Keratinocyte (primary cell): ENCODE measurements around the gene RPS27L. TPM values are rescaled to one million over a fixed set of nuclear protein-coding genes. Genes with fewer than 3 reads are reported as not detected.

Source experiments
- DNase-seq: peaks from one replicate; pipeline ENCODE4 v3.0.0-alpha.2; 2011; ENCODE audit warnings: low read depth, missing footprints, low spot score
- FAIRE-seq: peaks from 2 replicates; lab custom pipeline; 2011; peaks lifted over from hg19 to GRCh38; lab: Jason Lieb, UNC
- H2AFZ ChIP-seq: 2 replicates; pipeline ENCODE4 v1.6.0; 2012; ENCODE audit warnings: low read length, control low read depth, inconsistent platforms; ENCODE audit not compliant: control insufficient read depth
- H3K27ac ChIP-seq: 2 replicates; pipeline ENCODE4 v1.5.1; 2011; ENCODE audit warnings: low read length; ENCODE audit not compliant: control insufficient read depth, insufficient read depth
- H3K27me3 ChIP-seq: 3 replicates; pipeline ENCODE4 v1.6.0; 2011; ENCODE audit warnings: low read length; ENCODE audit not compliant: control insufficient read depth, insufficient read depth; ENCODE audit errors: extremely low read depth
- H3K36me3 ChIP-seq, 2 experiments: 2 replicates in 1 of 2; 3 replicates in 1 of 2; pipeline ENCODE4 v1.5.1; 2011; ENCODE audit warnings: low read length in 2 of 2, mild to moderate bottlenecking in 1 of 2; ENCODE audit not compliant: control insufficient read depth in 2 of 2, insufficient read depth in 2 of 2; ENCODE audit errors: extremely low read depth in 1 of 2
- H3K4me1 ChIP-seq: 3 replicates; pipeline ENCODE4 v1.5.1; 2011; ENCODE audit warnings: low read length; ENCODE audit not compliant: control insufficient read depth, insufficient read depth; ENCODE audit errors: extremely low read depth
- H3K4me2 ChIP-seq: 3 replicates; pipeline ENCODE4 v1.6.0; 2011; ENCODE audit warnings: low read depth, low read length; ENCODE audit not compliant: control insufficient read depth, insufficient read depth; ENCODE audit errors: extremely low read depth
- H3K4me3 ChIP-seq, 3 experiments: fragments of 200-600 bp in 1 of 3; sonication (generic) in 1 of 3; 2 replicates in 2 of 3; 3 replicates in 1 of 3; pipeline ENCODE4 v1.5.1; 2011 to 2016; ENCODE audit warnings: low read length in 3 of 3, mild to moderate bottlenecking in 3 of 3, control low read depth in 2 of 3, inconsistent platforms in 1 of 3, low read depth in 1 of 3, mixed read lengths in 1 of 3, mixed run types in 1 of 3, moderate library complexity in 1 of 3; ENCODE audit not compliant: control insufficient read depth in 2 of 3, insufficient read depth in 2 of 3; ENCODE audit errors: extremely low read depth in 1 of 3
- H3K79me2 ChIP-seq: 2 replicates; pipeline ENCODE4 v1.6.0; 2012; ENCODE audit warnings: low read length; ENCODE audit not compliant: control insufficient read depth, insufficient read depth
- H3K9ac ChIP-seq: 3 replicates; pipeline ENCODE4 v1.6.0; 2011; ENCODE audit warnings: low read length; ENCODE audit not compliant: control insufficient read depth, insufficient read depth; ENCODE audit errors: extremely low read depth
- H3K9me1 ChIP-seq: 3 replicates; pipeline ENCODE4 v1.6.0; 2011; ENCODE audit warnings: low read length; ENCODE audit not compliant: control insufficient read depth, insufficient read depth; ENCODE audit errors: extremely low read depth
- H3K9me3 ChIP-seq: 2 replicates; pipeline ENCODE4 v1.5.1; 2012; ENCODE audit warnings: low read depth, low read length; ENCODE audit not compliant: control insufficient read depth
- H4K20me1 ChIP-seq: 3 replicates; pipeline ENCODE4 v1.6.0; 2011; ENCODE audit warnings: low read length; ENCODE audit not compliant: control insufficient read depth, insufficient read depth; ENCODE audit errors: extremely low read depth
- EZH2 ChIP-seq: IDR thresholded peaks from one replicate; pipeline ENCODE4 v1.6.1; 2012; ENCODE audit warnings: inconsistent platforms, mild to moderate bottlenecking, low read length, moderate library complexity
- dilution Hi-C: fragments of 300-500 bp; cut with MboI; formaldehyde crosslinking; loops from one replicate; pipeline ENCODE4 v1.7.0; 2020; ENCODE audit warnings: low sequenced_read_pairs; ENCODE audit not compliant: extremely low pct_ligation_motif_present
- polyA plus RNA-seq, 5 experiments: library from polyadenylated mRNA; depleted of rRNA in 3 of 5; stranded (reverse) in 3 of 5; stranded (forward) in 1 of 5; unstranded in 1 of 5; fragments of >200 nt; gene quantifications; 1 replicate in 1 of 5; 2 replicates in 3 of 5; 3 replicates in 1 of 5; pipeline versions ENCODE4 v1.2.1 to v1.2.3, GENCODE V29; 2011 to 2012; ENCODE audit warnings: missing spikeins in 2 of 5, low read depth in 1 of 5, low replicate concordance in 1 of 5
- TF ChIP-seq, protein P1 (sequence below), 3 experiments: IDR thresholded peaks in 1 of 3; conservative IDR thresholded peaks in 1 of 3; optimal IDR thresholded peaks in 1 of 3; 2 replicates in 2 of 3; 3 replicates in 1 of 3; pipeline versions ENCODE3 to v1.5.1; 2011; ENCODE audit warnings: low read length in 3 of 3, mild to moderate bottlenecking in 3 of 3, moderate library complexity in 2 of 3, control low read depth in 1 of 3, inconsistent platforms in 1 of 3; ENCODE audit not compliant: insufficient read depth in 2 of 3; ENCODE audit errors: extremely low read depth in 1 of 3

Gene RPS27L
- polyA plus RNA-seq, 1 donor (not counting 4 experiments of a cell fraction or from before 2014, with no cell fraction given), result 208 TPM

DNA sequence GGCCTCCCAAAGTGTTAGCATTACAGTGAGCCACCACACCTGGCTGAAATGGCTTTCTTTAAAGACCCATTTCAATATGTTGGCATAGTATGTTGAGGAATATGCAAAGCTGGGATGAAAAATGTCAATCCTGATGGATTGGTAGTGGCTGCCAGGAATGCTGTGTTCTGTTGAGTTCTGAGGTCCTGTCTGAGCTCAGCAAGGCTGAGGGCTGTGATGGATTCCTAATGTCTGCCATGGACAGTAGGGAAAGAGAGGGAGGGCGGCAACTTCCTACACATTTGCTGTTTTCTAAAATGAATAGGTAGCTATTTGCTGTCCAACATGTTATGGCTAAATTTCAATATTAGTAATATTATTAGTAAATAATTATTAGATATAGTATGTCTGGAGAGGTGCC, 40.3 kb upstream of the RPS27L start:
- no peak overlapping the region for H3K4me2 ChIP-seq
- no peaks in the 10 kb centered on the region for H3K9me3 ChIP-seq
- no peak overlapping the region for H3K27ac ChIP-seq
- no peaks in the 10 kb centered on the region for H3K9me1 ChIP-seq
- peaks cover 0 to 1% of the 10 kb centered on the region in 2 experiments for H3K36me3 ChIP-seq
- peaks cover 52% of the 10 kb centered on the region for H3K79me2 ChIP-seq
- peaks cover 3% of the 10 kb centered on the region for H3K4me1 ChIP-seq
- FAIRE-seq, result no peak
- DNase-seq, result no peak
- TF ChIP-seq, protein P1, sequence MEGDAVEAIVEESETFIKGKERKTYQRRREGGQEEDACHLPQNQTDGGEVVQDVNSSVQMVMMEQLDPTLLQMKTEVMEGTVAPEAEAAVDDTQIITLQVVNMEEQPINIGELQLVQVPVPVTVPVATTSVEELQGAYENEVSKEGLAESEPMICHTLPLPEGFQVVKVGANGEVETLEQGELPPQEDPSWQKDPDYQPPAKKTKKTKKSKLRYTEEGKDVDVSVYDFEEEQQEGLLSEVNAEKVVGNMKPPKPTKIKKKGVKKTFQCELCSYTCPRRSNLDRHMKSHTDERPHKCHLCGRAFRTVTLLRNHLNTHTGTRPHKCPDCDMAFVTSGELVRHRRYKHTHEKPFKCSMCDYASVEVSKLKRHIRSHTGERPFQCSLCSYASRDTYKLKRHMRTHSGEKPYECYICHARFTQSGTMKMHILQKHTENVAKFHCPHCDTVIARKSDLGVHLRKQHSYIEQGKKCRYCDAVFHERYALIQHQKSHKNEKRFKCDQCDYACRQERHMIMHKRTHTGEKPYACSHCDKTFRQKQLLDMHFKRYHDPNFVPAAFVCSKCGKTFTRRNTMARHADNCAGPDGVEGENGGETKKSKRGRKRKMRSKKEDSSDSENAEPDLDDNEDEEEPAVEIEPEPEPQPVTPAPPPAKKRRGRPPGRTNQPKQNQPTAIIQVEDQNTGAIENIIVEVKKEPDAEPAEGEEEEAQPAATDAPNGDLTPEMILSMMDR (optimal IDR thresholded peaks at IDR 0.05 in 1 of 3, IDR thresholded peaks at IDR 0.05 in 1 of 3, conservative IDR thresholded peaks at IDR 0.05 in 1 of 3; ENCODE audit: extremely low read depth in 1 of 3, insufficient read depth in 2 of 3, low read length in 3 of 3), result no peak
- no peak for TF ChIP-seq EZH2
- H3K9ac ChIP-seq, result no peak overlapping the region
- H3K27me3 ChIP-seq, result no peaks in the 10 kb centered on the region
- dilution Hi-C loops, result no loop called here
- no peak overlapping the region for H3K4me3 ChIP-seq
- H4K20me1 ChIP-seq, result no peaks in the 10 kb centered on the region
- H2AFZ ChIP-seq, result no peak overlapping the region

DNA sequence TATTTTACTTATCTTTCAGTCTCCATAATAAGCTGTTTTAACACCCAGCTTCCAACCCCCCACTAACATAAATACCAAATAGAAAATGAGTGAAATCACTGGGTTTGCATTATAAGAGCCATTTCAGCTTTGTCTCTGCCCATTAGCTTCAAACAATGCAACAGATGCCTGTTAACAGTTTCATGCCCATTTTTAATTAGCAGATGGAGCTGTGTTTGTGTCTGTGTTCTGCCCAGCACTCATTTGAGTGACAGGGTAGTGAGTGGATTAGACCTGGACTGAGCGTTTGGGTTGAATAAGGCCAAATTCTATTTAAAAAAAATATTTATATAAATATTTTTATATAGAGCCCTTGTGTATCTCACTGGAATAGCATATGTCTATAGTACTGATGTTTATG, 39.6 kb upstream of the RPS27L start:
- no peak overlapping the region for H3K4me2 ChIP-seq
- no peak for FAIRE-seq
- H3K9me3 ChIP-seq, result no peaks in the 10 kb centered on the region
- no peak overlapping the region for H3K9ac ChIP-seq
- no peaks in the 10 kb centered on the region for H4K20me1 ChIP-seq
- H3K9me1 ChIP-seq, result no peaks in the 10 kb centered on the region
- H3K27ac ChIP-seq, result no peak overlapping the region
- no peak for TF ChIP-seq EZH2
- TF ChIP-seq, protein P1 (optimal IDR thresholded peaks at IDR 0.05 in 1 of 3, IDR thresholded peaks at IDR 0.05 in 1 of 3, conservative IDR thresholded peaks at IDR 0.05 in 1 of 3; ENCODE audit: extremely low read depth in 1 of 3, insufficient read depth in 2 of 3, low read length in 3 of 3), result no peak
- no peak overlapping the region for H2AFZ ChIP-seq
- H3K36me3 ChIP-seq, result peaks cover 0 to 1% of the 10 kb centered on the region in 2 experiments
- no peak overlapping the region for H3K4me3 ChIP-seq
- dilution Hi-C loops, result no loop called here
- H3K4me1 ChIP-seq, result peaks cover 8% of the 10 kb centered on the region
- H3K79me2 ChIP-seq, result peaks cover 60% of the 10 kb centered on the region
- no peaks in the 10 kb centered on the region for H3K27me3 ChIP-seq
- no peak for DNase-seq
